NCI-H1436 treated with DMSO at 0.1 percent for 48 hours (cell line): ENCODE data around the gene SCN1B.
"Not testable (repeated sequence)": the region's sequence is repeated elsewhere in the genome, so short reads cannot be mapped to it uniquely, and the experiment has no call there.

Source experiments
- DNase-seq: peaks from one replicate; lab custom pipeline; 2025; lab: John Stamatoyannopoulos, UW

The SCN1B gene

DNA sequence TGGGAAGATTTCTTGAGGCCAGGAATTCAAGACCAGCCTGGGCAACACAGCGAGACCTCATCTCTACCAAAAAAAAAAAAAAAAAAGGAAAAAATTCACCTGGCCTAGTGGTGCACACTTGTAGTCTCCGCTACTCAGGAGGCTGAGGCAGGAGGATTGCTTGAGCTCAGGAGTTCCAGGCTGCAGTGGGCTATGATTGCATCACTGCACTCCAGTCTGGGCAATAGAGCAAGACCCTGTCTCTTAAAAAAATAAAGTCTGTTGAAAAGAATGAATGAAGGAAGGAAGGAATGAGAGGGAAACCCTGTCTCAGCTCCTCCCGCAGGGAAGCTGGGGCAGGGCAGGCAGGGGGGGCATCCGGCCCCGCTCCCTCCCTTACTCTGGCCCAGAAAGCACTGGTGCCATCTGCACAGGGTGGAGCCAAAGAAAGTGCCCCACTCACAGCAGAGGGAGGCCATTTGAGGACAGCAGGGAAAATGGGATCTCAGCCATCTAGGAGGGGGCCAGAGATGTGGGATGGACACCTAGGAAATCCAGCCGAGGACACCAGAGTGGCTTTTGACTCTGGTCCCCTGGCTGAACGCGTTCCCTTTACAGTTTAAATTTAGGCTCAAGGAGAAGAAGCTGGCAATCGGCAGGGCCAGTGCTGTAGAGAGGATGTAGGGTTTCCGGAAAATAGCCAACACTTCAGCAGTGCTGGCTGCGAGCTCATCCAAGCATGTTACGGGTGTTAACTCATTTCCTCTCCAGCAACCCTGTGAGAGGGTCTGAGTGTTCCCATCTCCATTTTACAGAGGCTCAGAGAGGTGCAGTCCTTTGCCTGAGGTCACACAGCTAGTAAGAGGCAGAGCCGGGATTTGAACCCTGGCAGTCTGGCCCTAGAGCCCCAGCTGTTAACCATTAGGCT lies 7.7 kb downstream of the SCN1B start:
- no peak for DNase-seq

DNA sequence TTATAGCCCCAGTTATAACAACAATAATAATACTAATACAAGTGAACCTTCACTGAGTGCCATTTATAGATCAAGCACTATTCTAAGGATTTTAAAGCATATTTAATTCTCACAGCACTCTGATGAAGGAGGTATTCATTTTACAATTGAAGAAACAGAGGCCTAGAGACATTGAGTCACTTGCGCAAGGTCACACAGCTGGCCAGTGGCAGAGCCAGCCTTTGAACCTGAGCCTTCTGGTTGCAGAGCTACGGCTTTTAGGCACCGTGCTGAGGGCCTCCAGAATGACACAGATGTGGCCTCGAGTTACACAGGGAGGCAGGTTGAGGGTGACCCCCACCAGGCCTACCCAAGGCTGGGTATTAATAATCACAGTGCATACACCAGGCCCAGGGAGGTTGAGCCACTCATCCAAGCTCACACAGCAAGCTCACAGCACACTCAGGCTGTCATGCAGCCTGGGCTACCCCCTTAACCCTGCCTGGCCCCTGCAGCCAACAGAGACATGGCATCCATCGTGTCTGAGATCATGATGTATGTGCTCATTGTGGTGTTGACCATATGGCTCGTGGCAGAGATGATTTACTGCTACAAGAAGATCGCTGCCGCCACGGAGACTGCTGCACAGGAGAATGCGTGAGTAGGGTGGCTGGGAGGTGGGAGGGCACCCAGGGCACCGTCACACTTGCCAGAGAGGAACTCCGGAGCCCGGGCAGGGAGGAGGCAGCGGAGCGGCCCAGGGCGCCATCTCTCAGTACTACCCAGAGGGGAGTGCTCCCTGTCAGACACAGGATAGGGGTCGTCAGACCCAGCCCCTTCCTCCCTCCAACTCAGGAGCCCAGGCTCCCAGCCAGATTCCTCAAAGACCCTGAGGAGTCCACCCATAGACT lies 8.6 kb downstream of the SCN1B start:
- no peak for DNase-seq

DNA sequence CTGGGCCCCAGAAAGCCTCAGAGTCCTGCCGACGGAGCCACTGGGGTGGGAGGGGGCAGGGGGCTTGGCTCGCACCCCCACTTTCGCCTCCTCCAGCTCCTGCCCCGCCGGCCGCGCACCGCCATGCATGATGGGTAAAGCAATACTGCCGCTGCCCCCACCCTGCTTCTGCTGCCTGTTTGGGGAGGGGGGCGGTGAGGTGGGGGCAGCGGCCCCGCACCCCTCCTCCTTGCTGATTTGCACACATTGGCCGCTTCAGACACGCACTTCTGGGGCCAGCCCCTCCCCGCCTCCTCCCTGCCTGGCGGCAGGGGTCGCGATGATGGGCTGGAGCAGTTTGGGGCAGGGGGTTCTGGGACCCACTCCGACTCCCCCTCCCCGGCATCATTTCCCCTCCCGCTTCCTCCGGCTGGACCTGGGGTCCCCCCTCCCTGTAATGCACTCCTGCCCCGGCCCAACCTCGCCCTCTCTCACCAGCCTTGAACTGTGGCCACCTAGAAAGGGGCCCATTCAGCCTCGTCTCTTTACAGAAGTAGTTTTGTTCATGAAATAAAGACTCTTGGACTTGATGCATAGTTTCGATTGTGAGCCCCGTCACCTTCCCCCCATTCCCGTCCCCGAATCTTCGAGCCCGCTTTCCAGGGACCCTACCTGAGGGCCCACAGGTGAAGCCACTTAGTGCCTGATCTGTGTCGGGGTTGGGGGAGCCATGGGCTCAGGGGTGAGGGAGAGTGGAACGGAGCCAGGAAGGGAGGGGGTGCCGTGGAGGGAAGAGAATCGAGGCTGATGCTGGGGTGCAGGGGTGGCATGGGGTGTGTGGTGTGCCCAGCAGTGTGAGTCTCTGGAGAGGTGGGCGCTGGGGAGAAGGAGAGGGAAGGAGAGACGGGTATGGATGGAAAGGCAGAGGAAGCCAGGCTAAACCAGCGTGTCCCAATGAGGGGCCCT lies 9.9 kb downstream of the SCN1B start:
- no peak for DNase-seq

DNA sequence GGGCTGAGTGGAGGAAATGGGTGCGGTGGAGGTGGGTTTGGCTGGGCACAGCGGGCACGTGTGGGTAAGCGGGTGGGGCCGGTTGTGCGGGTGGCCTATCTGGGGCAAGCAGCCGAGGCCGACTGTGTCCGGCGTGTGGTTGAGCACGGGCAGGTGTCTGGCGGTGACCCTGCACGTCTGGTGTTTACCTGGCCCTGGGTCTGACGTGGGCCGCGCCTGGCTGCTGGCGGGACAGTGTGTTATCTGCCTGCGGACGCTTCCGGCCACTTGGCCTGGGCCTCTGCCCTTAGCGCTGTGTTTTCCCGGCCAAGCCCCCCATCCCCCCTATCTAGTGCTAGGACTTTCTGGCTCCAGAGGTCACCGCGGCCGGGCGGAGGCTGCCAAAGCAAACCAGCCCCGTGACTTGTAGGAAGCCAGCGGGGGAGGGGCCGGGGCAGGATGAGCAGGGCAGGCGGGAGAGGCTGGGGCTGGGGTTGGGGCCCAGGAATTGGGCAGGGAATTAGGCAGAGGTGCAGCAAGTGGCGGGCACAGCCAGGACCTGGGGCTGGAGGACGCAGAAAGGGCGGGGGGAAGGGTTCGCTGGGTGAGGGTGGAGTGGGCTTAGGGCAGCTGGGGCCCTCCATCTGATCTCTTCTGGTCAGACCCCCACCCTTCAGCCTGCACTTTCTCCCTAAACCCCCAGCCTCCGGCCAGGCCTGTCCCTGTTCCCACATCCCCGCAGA lies 10.7 kb downstream of the SCN1B start:
- no peak for DNase-seq

DNA sequence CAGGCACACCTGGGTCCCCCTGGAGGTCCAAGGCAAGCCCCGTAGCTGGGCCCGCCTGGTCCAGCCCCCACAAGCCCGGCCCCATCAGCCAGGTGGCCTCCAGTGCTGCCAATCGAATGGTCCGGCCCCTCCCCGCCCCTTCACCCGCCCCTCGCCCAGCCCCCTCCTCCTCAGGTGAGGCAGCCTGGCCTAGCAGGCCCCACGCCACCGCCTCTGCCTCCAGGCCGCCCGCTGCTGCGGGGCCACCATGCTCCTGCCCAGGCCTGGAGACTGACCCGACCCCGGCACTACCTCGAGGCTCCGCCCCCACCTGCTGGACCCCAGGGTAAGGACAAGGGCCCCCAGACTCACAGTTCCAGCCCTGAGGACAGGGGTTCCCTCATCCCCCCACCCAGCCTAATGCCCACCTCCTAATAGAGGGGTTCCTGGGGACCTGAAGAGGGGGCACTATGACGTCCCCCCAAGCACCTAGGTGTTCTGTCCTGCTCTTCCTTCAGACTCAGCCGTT lies 11.3 kb downstream of the SCN1B start, which contains the start of gene HPN:
HPN (plus strand) TSS at position 174 of the 508 bp plus-strand sequence. CDS start 786 bp downstream, outside the sequence.
- DNase-seq = no peak

DNA sequence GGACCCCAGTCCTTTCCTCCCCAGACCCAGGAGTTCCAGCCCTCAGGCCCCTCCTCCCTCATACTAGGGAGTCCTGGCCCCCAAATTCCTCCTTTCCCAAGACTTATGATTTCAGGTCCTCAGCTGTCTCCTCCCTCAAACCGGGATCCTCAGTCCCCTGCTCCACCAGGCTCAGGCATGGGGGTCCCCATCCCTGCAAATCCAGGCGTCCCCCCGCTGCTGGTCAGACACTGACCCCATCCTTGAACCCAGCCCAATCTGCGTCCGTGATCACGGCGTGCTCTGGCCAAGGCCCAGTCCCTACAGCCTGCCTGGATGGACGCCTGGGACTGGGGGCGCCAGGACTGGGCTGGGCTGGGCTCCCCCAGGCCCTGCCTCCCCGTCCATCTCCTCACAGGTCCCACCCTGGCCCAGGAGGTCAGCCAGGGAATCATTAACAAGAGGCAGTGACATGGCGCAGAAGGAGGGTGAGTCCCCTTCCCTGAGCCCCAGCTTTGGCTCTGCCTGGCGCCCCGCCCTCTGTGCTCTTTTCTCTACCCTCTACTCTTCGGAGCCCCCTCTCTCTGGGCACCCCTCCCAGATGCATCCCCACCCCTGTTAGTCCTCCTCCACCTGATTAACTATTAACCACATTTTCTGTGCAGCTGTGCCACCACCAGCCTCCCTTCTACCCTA lies 11.9 kb downstream of the SCN1B start:
- DNase-seq = no peak

DNA sequence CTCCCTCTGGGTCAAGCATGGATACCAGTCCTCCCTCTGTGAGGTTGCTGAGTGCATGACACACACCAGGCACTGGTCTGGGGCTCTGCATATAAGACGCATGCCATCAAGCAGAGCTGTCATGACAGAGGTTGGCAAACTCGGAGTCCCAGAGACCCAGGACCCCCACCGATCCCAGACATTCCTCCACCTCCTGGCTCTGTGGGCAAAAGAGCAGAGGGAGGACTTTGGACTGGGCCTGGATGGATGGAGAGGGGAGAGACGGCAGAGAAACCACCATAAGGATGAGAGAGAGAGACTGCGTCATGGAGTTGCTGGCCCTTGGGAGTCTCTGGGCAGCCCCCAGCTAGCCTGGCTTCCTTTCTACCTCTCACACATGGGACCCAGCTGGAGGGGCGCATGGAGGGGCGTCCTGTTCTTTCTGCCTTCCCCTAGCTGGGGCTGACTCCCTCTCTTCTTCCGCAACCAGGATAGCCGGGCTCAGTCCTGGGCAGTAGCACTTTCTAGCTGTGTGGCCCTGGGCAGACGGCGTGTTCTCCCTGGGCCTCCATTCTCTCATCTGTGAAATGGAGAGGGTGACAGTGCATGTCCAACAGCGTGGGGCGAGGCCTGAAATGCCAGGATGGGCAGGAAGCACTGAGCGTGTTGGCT lies 12.8 kb downstream of the SCN1B start:
- no peak for DNase-seq

DNA sequence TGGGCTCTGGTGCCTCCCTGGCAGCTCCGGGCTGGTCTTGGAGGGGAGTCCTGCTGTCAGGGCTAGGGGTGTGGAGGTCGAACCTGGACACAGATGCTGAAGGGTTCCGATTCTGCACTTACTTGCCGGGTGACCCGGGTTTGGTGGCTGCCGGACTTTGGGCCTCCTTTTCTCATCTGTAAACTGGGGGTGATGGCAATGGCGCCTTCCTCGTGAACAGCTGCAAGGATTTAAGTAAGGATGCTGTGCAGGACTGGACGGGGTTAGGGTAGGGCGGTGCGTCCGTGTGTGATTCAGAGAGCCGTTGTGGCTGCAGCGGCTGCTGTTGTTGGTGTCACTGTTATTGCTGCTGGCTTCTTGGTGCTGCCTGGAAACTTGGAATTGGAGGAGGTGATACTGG lies 13.6 kb downstream of the SCN1B start:
- no peak for DNase-seq

DNA sequence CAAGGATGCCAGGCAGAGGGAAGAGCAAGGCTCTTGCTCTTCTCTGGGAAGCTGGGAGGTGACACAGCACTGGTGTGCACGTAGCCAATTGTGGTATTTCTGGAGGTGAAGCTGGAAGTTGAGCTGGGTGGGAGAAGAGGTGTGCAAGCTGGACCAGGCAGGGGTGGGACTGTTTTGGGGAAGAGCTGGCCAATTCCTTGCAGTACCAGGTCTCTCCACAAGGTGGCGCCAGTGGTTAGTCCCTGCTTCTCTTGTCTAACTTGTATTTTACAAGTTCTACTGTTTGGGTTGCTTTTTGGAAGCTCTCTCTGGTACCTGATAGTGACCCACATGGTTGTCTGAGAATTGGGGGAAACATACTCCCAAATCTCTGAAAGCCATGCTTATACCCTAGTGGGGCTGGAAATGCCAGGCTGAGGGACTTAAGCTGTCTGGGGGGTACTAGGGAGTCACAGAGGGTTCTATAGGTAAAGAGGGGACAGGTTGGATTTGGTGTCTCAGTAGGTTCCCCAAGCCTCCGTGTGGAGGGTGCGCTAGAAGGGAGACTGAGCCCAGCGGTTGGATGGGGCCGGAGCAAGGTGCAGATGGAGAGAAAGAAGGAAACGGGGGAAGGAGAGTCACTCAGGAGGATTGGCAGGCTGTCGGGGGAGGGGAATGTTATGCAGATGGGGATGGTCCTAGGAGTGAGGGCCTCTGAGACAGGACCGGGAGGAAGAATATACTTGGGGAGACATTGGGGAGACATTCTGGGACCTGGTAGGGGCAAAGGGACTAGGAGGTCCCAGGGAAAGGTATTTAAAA lies 14.2 kb downstream of the SCN1B start:
- no peak for DNase-seq

DNA sequence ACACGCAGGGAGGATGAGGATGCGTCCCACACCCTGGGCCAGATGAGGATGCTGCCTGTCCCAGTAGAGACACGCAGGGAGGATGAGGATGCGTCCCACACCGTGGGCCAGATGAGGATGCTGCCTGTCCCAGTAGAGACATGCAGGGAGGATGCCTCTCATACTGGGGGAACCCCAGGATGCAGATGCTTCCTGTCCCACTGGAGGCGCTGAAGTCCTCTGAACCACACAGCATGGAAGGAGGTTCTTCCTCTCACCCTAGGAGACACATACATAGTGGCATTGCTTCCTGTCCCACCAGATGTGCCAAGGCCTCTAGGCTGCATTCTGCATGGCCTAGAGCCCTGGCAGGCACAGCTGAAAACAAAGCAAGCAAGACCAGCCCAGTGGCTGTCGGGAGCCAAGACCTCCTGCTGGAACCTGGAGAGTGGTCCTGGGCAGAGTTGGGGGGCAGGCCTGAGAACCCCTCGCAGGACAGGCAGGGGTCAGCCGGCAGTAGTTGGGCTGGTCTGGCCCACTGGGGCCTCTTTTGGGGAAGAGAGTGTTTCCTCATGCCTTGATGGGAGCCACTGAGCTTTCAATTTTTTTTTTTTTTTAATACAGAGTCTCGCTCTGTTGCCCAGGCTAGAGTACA lies 15.5 kb downstream of the SCN1B start:
- DNase-seq = no peak

DNA sequence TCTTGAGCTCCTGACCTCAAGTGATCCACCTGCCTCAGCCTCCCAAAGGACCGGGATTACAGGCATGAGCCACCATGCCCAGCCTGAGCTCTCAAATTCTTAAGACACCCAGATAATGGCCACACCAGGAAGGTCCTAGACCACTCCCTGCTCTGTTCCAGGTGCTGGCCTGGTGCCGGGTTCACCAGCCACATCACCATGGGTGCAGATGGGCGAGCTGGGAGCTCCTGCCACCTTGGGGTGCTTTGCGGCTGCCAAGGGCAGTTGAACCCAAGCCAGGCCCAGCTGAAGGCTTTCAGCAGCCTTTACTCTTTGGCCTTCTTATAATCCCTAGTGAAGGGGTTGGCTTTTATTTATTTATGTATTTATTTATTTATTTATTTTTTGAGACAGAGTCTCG lies 16.2 kb downstream of the SCN1B start:
- no peak for DNase-seq

DNA sequence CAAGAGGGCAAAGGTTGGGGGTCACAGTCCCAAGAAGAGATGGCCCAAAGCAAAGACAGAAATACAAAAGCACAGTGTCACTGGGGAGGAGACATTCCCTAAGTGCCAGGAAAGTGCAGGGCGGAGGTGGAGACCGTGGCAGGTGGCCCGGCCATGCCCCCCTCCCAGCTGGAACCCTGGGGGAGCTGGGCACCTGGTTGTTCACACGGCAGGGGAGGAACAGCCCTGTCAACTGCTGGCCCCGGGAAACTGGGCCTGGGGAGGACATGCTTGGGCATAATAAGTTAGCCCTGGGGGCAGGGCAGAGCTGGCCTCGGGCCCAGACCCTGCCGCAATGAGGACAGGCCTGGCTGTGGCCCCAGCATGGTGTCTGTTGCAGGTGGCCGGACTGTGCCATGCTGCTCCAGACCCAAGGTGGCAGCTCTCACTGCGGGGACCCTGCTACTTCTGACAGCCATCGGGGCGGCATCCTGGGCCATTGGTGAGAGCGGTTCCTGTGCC lies 18.7 kb downstream of the SCN1B start:
- no peak for DNase-seq

DNA sequence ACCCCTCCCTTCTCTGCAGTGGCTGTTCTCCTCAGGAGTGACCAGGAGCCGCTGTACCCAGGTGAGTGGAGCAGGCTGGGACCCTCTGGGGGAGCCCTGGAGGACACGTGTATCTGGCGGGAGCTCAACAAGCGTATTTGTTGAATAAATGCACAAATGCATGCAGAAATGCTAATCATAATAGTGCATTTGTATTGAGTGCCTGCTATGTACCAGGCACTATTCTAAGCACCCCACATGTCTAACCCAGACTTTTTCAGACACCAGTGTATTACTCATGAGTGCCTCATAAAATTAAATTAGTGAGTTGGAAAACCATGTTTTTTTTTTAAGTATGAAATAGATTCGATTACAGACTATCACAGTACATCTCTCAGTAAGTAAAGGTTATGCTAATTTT lies 19.2 kb downstream of the SCN1B start:
- DNase-seq = no peak

DNA sequence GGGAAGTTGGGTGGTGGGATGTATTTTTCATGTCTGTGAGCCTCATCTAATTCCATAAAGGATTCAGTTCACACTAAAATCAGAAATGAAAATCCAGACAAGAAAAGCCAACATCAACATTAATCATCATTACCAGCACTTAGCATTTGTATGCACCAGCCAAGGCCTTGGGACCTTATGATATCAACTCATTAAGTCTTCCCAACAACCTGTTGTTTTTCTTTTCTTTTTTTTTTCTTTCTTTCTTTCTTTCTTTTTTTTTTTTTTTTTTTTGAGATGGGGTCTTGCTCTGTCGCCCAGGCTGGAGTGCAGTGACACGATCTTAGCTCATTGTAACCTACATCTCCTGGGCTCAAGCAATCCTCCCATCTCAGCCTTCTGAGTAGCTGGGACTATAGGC lies 20.4 kb downstream of the SCN1B start:
- DNase-seq = not testable (repeated sequence)

DNA sequence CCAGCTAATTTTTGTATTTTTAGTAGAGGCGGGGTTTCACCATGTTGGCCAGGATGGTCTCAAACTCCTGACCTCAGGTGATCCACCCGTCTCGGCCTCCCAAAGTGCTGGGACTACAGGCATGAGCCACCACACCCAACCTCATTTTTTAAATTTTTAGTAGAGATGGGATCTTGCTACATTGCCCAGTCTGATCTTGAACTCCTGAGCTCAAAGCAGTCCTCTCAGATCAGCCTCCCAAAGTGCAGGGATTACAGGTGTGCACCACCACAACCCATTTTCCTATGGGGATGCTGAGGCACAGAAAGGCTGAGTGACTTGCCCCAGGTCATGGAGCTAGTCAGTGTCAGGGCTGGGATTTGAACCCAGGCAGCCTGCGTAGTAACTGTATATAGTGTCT lies 21.0 kb downstream of the SCN1B start:
- not testable (repeated sequence) for DNase-seq

DNA sequence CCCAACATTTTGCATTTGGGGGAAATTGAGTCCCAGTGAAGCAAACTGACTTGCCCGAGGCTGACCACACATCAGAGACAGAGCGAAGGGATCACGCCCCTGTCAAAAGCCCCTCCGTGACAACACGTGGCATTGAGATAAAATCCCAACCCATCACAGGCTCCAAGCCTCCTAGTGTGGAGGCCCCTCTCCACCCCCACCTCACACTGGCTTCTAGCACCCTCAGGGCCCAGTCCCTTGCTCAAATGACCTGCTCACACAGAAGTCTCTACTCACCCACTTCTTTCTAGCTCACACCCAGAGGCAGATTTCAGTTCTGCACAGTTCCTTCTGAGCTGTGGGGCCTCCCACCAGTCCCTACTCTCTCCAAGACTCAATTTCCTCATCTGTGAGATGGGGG lies 21.5 kb downstream of the SCN1B start:
- no peak for DNase-seq

DNA sequence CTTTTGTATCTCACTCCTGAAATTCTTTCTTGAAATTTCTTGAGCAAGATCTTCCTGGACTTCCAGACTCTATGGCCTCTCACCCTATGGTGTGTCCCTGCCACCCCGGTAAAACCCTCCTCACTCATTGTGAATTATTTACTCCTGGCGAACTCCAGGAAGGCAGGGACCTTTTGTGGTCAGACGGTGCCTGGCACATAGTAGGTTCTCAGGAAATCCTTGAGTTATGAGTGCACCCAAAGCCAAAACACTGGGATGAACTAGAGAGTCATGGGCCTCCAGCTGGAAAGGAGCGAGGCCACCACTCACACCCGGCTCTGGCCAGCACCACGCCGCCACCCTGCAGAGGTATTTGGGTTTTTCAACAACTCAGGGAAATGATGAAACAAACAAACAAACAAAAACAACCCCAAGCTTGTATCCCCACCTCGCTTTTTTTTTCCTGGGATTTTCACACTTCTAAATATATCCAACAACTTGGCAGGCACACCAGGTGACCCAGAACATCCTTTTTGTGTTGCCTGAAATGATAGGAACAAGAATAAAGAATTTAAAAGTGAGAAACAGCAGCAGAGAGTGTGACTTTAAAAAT lies 22.4 kb downstream of the SCN1B start:
- no peak for DNase-seq
